HG03175 (cell line): ENCODE data around the gene SYNGR3.
"Not testable (repeated sequence)": the region's sequence is repeated elsewhere in the genome, so short reads cannot be mapped to it uniquely, and the experiment has no call there.

Source experiments
- ATAC-seq: cut with Tn5 transposase; IDR thresholded peaks from one replicate; pipeline ENCODE4 v1.9.1; 2021; ENCODE audit warnings: mild to moderate bottlenecking, moderate library complexity; ENCODE audit not compliant: unreplicated experiment

The SYNGR3 gene

DNA sequence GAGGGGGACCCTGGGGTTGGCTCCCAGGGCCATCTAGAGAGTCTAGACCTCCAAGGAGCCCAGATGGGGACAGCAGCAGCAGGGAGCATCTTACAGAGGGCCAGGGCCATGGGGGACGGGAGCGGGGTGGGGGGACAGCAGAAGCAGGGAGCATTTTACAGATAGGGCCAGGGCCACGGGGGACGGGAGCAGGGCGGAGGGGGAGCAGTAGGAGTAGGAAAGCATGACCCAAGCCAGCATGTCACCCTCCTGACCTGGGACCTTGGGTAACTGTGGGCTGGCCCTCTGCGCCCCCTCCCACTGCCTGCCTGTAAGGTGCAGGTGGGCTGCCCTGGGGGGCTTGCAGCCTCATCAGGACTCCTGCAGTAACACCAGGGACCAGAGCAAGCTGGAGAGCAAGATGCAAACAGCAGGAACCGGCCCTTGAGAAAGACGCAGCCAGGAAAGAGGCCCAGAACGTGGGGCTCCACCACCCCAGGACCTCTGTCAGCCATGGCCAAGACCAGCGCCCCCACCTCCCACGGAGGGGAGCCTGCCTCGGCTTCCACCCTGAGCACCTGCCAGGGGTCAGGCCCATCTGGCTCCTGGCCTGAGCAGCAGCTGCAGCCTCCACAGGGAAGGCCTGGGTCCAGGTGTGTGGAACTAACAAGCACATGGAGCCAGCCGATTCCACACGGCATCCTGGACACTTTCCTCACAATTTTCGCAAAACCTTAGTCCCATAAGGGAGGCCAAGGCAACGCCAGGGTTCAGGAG lies 17.5 kb downstream of the SYNGR3 start:
- no peak for ATAC-seq

DNA sequence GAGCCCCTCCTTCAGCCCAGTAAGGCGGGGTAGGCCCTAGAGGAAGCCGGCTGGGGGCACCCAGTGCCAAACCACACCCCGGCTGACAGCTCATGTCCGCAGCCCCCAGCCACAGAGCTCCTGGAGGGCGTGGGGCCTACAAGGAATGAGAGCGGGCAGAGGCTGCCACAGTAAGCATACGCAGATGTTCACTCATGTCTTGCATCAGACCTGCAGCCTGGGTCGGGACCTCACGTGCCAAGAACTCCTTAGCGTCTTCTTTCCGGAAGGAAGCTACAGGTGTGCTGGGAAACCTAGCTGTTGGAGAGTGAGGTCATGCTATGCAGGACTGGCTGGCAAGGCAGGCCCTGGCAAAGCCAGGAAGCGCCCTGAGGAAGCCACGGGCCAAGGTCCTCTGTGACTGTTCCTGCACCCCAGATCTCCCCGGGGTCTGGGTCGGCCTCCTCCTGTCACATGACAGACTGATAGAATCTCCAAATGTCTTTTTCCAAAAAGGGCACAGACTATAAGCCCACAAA lies 18.3 kb downstream of the SYNGR3 start:
- no peak for ATAC-seq

DNA sequence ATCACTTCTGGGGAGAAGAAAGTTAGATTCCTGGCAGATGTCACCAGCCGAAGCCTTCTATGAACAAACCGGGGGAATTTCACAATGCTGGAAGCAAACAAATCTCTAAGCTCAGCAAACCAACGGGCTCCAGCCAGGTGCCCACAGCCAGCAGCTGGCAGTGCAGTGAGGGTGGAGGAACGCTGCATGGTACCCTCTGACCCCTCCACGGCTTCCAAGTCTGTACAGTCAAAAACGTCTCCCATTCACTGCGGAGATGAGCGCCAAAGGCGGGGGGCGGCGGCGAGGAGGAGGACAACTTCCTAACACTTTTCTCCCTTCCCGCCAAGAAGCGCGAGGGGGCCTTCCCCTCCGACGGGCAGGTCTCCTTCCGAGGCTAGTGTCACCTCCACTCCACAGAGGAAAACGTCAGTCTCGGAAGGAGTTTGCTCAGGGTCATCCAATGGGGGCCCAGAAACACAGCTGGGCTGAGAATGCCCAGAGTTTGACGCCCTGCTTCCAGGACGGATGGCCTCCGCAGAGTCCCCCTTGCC lies 18.9 kb downstream of the SYNGR3 start:
- ATAC-seq = no peak

DNA sequence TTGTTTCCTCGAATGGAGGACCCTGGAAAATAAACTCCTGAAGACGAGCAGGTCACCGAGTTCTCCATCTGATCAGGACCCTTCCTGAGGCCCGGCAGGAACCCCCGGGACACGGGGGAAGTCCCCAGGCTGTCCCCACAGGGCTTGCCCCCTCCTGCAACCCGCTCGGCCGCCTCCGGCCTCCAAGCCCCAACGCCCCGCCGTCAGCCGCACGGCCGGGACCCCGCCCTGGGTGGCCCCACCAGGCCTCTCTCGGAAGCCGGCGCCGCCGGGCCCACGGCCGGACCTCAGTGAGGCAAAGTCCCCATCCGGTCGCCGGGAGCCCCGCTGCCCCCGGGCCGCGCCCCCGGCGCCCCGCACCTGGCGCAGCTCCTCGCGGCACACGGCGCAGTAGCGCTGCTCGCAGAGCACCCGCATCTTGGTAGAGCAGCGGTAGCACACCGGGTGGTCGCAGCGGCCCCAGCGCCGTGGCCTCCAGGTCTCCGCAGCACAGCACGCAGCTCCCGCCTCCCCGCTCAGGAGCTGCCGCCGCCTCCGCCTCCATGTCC lies 19.5 kb downstream of the SYNGR3 start:
- ATAC-seq = peak; percentile 45

DNA sequence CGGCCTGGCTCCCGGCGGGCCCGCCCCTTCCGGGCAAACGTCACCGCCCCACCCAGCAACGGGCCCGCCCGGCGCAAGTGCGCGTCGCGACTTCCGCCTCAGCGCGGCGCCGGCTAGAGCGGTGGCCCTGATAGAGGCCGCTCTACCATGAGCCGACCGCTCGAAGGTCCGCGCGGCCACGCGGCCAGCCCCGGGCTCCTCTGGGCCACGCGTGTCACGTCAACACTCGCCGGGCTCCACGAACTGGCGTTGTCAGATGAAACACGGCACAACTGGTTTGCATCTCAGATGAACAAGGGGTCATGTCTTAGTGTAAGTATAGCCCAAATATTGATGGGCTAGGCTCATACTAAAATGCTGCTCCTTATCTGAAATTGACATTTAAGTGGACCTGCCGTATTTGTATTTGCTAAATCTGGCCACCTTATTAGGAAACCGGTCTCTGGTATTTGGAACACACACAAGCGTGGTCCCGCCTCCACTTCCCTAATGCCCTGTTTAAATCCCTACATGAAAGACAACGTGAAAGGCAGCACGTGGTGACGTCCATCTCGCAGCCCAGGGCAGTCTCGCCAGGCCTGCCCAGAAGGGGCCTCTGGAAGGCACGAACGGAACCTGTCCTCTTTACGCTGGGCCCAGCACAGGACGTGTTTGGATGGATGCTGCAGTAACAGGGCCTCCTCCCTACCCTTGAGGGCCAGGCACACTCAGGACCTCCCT lies 20.2 kb downstream of the SYNGR3 start, which contains the start of gene ZNF598:
Gene ZNF598, minus strand, starts transcription at position 31 of the 720 bp plus-strand sequence.
- peak; percentile 85 for ATAC-seq

DNA sequence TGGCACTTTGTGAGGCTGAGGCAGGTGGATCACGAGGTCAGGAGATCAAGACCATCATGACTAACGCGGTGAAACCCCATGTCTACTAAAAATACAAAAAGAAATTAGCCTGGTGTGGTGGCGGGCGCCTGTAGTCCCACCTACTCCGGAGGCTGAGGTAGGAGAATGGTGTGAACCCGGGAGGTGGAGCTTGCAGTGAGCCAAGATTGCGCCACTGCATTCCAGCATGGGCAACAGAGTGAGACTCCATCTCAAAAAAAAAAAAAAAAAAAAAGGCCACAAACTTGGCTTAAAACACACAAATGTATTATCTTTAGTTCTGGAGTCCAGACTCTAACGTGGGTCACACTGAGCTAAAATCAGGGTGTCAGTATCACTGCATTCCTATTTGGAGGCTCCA lies 22.0 kb downstream of the SYNGR3 start:
- not testable (repeated sequence) for ATAC-seq

DNA sequence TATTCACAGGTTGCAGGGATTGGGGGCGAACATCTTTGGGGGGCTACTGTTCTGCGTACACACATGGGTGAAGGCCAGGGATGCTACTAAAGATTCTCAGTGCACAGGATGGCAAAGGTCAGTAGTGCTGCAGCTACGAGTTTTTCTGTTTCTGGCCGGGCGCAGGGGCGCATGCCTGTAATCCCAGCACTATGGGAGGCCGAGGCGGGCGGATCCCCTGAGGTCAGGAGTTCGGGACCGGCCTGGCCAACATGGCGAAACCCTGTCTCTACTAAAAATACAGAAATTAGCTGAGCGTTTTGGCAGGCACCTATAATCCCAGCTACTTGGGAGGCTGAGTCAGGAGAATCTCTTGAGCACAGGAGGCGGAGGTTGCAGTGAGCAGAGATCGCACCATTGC lies 23.8 kb downstream of the SYNGR3 start:
- no peak for ATAC-seq

DNA sequence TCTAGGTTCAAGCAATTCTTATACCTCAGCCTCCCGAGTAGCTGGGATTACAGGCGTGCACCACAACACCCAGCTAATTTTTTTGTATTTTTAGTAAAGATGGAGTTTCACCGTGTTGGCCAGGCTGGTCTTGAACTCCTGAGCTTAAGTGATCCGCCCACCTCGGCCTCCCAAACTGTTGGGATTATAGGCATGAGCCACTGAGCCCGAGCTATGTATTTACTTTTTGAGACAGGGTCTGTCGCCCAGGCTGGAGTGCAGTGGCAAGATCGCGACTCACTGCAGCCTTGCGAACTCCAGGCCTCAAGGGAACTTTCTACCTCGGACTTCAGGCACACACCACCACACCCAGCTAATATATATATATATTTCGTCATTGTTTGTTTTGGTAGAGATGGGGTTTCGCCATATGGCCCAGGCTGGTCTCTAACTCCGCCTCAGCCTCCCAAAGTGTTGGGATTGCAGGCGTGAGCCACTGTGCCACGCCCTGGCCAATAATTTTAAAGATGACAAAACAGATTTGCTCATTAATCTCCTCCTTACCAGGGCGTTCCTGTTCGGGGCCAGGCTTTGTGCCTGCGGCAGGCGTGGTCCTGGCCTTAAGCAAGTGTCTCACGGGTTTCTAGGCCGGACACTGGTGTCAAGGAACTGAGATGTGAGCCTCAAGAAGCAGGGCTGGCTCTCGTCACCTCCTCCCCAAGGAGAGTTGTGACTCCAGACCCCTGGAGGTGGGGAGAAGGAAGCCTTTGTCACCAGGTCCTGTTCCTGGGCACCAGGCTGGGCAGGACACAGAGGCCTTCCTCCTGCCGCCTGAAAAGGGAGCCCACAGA lies 25.6 kb downstream of the SYNGR3 start:
- no peak for ATAC-seq

DNA sequence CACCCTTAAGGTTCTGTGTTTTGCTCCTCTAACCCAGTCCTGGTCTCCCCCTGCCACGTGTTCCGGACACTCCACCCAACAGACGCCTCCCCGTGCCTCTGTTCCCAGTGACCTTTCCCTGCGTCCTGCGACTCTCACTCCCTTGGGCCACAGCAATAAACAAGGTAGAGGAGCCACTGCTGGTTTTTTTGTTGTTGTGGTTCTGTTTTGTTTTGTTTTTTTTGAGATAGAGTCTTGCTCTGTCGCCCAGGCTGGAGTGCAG lies 26.1 kb downstream of the SYNGR3 start:
- no peak for ATAC-seq

DNA sequence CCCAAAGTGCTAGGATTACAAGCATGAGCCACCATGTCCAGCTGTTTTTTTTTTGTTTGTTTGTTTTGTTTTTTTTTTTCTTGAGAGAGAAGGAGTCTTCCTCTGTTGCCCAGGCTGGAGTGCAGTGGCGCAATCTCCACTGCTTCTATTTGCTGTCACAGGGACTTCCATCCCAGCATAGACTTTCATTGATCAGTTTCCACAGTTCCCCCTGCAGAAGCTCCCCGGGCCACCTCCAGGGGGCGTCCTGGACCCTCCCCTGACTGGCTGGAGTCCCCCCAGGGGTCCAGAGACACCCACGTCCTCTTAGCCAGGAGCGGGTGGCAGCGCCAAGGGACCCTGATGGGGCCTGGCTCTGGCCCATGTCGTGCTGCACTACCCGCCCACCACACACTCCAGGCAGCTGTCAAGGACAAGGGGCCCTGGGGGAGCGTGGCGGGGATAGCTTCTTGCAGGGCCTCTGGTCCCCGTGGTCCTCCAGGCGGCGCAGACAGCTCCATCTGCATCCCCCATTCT lies 26.7 kb downstream of the SYNGR3 start:
- ATAC-seq = no peak

DNA sequence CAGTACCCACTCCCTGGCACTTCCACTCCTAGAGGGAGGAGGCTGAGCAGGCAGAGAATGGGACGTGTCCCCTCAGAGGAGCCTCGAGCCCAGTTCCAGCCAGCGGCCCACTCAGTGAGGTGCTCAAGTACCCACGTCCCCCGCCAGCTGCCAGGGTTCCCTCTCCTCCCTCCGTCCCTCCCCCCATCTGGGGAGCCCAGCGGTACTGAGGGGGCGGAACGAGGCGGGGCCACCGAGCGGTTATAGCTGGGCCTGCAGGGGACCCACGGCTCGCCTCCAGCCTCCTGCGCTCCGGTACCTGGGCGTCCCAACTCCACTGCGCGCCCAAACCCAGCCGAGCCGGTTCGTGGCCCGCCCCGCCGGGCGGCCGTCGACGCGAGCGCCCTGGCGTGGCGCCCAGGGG lies 29.7 kb downstream of the SYNGR3 start, which contains the start of gene NPW:
Gene NPW, plus strand, starts transcription at position 268 of the 403 bp plus-strand sequence.
- no peak for ATAC-seq

DNA sequence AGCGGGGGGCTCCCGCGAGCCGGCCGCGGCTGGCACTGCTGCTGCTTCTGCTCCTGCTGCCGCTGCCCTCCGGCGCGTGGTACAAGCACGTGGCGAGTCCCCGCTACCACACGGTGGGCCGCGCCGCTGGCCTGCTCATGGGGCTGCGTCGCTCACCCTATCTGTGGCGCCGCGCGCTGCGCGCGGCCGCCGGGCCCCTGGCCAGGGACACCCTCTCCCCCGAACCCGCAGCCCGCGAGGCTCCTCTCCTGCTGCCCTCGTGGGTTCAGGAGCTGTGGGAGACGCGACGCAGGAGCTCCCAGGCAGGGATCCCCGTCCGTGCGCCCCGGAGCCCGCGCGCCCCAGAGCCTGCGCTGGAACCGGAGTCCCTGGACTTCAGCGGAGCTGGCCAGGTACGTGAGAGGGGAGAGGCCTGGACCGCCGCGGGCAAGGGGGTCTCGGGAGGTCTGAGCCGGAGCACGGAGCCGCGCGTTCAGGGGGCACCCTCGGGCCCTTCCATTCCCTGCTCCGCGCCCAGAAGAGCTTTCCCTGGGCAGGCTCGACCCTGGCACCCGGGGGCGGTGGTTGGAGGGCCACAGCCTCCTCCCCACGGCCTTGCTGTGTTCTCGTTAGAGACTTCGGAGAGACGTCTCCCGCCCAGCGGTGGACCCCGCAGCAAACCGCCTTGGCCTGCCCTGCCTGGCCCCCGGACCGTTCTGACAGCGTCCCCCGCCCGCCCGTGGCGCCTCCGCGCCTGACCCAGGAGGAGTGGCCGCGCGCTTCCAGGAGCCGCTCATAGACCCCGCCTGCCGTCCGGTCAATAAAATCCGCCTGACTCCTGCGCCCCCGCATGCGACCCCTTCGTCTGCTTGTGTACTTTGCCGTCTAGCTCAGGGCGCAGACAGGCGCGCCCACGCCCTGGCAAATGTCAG lies 30.4 kb downstream of the SYNGR3 start:
- no peak for ATAC-seq

DNA sequence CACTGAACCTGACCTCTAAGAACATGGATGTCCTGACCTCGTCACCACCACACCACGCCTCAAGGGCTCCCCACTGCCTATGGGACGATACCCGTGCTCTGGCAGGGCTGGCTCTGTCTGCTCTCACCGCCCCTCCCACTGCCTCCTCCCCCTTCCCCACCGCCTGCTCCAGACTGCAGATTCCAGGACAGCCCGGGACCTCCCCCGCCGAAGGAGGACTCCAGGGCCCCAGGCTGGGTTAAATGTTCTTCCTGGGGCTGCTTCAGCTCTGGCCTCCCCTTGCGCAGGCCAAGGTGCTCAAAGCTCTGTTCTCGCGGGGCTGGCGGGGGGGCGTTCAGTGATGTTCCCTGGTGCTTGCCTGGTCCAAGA lies 32.9 kb downstream of the SYNGR3 start:
- ATAC-seq = peak; percentile 27

DNA sequence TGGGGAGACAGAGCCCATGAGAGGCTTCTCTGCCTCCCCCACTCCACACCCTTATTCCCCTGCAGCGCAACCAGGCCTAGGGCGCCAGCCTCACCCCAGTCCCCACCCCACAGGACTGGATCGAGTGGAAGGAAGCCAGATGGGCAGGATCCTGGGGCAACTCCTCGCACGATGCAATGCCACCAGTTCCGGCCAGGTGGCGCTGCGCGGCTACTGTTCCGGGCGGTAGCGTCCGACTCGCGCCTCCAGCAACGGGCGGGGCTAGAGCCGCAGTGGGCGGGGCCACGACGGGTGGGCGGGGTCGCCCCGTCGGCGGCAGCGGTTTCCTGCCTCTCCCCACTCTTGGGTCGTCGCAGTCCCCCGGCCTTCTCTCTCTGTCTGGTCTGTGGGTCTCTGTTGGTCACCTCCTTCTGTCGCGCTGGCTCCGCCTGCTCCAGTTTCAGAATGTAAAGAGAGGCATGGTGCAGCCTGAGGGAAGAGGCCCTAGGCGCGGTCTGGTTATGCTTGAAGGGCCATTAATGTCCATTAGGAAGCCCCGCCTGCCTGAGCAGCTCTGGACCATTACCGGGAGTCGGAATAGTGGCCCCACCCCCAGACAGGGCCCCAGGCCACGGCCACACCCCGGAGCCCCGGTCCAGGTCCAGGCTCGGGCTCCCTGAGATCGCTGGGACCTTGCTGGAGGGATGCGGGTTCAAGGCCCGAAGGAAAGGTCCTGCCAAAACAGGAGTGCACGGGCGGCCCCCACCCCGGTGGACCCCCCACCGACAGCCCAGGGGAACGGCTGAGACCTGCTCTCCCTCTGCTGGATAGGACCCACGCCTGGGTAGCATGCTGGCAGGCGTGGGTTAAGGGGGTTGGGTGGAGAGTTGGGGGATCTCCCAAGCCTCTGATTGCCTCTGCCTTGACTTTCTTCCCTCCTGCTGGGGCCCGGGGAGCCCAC lies 33.6 kb downstream of the SYNGR3 start:
- peak; percentile 79 for ATAC-seq

DNA sequence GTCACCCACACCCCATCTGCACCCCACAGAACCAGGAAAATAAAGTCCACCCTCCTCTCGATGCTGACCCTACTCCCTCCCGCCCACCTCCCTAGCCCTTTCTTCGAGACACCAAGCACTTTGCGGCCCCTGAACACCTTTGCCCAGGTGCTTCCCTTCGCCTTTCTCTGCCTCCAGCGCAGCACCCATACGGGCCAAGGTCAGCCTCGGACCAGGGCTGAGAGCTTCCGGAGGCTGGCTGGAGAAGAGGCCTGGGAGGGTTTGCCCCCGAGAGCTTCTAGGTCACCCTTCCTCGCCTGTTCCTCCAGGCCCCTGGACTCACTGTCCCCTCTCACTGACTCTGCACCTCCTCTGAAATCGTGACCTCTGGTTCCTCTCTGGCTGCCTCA lies 34.3 kb downstream of the SYNGR3 start:
- no peak for ATAC-seq

DNA sequence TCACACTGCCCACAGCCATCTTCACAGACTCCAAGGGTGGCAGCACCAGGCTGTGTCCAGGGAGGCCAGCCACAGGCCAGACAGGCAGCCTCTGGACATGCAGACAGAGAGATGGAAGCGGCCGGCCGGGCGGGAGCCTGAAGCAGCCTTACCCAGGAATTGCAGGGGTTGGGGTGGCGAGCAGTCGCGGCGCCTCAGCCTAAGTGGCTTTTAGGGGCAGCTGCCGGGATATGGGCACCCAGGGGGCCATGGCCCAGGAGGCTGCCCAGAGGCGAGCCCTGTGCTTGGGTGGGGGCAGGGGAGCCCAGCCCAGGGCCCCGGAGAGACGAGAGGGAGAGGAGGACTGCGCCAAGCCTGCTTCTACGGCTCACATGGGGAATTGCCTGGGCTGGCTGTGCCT lies 35.5 kb downstream of the SYNGR3 start:
- ATAC-seq = no peak

DNA sequence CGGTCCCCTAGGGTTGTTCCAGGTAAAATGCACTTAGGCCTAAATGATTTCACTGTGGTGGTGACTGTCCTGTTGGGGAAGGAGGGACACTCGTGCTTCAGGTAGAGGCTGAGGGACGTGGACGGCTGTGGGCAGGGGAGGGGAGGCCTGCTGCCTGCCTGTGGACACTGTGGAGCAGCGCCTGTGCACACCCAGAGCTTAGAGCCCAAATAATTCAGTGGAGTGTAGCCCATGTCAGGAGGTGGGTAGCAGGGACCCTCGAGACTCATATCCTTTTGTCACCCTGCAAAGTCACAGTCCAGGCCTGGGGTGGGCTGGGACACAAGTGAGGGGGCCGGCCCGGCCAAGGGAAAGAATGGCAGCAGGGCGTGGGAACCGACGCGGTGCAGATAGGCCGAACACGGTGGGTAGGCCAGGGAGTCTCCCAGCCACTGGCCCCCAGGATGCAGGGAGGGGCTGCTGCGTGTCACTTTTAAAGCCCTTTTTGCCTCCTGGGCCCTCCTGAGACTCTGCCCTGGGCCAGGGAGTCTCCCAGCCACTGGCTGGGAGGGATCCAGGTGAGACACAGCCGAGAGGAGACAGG lies 36.2 kb downstream of the SYNGR3 start:
- ATAC-seq = no peak

DNA sequence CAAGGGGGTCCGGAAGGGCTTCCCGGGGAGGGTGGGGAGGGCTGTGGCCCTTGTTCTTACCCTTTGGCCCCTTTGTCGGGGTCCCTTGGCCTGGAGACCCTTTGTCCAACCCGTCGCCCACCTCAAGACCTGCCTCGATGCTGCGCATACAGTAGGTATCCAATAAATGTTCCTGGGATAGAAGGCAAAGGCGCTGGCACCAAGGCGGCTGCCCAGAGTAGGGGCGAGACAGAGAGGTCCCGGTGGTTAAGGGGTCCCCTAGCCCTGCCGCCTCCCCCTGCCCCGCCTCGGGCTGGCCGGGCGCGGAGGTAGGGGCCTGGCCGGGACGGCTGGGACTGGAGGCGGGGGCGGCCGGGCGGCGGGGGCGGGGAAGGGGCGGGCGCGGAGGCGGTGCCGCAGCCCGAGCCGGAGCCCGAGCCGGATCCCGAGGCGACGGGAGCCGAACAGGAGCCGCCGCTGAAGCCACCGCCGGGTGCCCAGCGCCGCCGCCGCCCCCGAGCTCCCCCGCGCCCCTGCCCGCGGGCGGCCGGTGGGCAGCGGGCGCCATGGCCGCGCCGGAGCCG lies 36.8 kb downstream of the SYNGR3 start, which contains the start of gene NHERF2:
Gene NHERF2, plus strand, starts transcription at position 442 of the 563 bp plus-strand sequence. Its CDS starts 104 bp downstream, at position 546.
- no peak for ATAC-seq
